GM21825 (cell line): ENCODE data around the gene SEL1L3.
"Not testable (repeated sequence)": the region's sequence is repeated elsewhere in the genome, so short reads cannot be mapped to it uniquely, and the experiment has no call there.

Experiments used
- ATAC-seq: cut with Tn5 transposase; IDR thresholded peaks from one replicate; pipeline ENCODE4 v1.9.1; 2021; ENCODE audit warnings: mild to moderate bottlenecking, moderate library complexity; ENCODE audit not compliant: unreplicated experiment

SEL1L3 gene

GRCh38 chr4:25862411-25863346 is at the start of gene SEL1L3:
Gene SEL1L3 (minus strand): TSS chr4:25862988. CDS start chr4:25862836, 152 bp downstream.
- no peak for ATAC-seq

- ATAC-seq, result no peak
Measured at GRCh38 chr4:25911356-25911755, 48.6 kb upstream of the SEL1L3 start.

- no peak for ATAC-seq
Measured at GRCh38 chr4:25908491-25908901, 45.7 kb upstream of the SEL1L3 start.

- not testable (repeated sequence) for ATAC-seq
Measured at GRCh38 chr4:25906113-25906512, 43.3 kb upstream of the SEL1L3 start.

GRCh38 chr4:25905371-25905770 is 42.6 kb upstream of the SEL1L3 start:
- ATAC-seq, result no peak

GRCh38 chr4:25904748-25905082 is 41.9 kb upstream of the SEL1L3 start:
- peak; percentile 37 for ATAC-seq

GRCh38 chr4:25903900-25904747 is 41.3 kb upstream of the SEL1L3 start:
- ATAC-seq, result peak; percentile 42

- ATAC-seq, result no peak
Measured at GRCh38 chr4:25901030-25901430, 38.2 kb upstream of the SEL1L3 start.

GRCh38 chr4:25900310-25900709 is 37.5 kb upstream of the SEL1L3 start:
- no peak for ATAC-seq

GRCh38 chr4:25896776-25897539 is 34.2 kb upstream of the SEL1L3 start:
- no peak for ATAC-seq

GRCh38 chr4:25892796-25893195 is 30.0 kb upstream of the SEL1L3 start:
- ATAC-seq, result no peak

GRCh38 chr4:25890571-25891485 is 28.0 kb upstream of the SEL1L3 start:
- ATAC-seq, result no peak

- no peak for ATAC-seq
Measured at GRCh38 chr4:25889589-25890503, 27.1 kb upstream of the SEL1L3 start.

GRCh38 chr4:25888781-25889180 is 26.0 kb upstream of the SEL1L3 start:
- ATAC-seq, result no peak

GRCh38 chr4:25884031-25884782 is 21.4 kb upstream of the SEL1L3 start:
- peak; percentile 71 for ATAC-seq

- no peak for ATAC-seq
Measured at GRCh38 chr4:25883565-25883964, 20.8 kb upstream of the SEL1L3 start.

GRCh38 chr4:25882226-25882625 is 19.4 kb upstream of the SEL1L3 start:
- no peak for ATAC-seq

GRCh38 chr4:25881193-25881592 is 18.4 kb upstream of the SEL1L3 start:
- ATAC-seq, result no peak
